Hepatocyte (in vitro differentiated cells): ENCODE results near the gene TRIM32.

Experiments used
- EZH2 ChIP-seq: fragments of 200-600 bp; sonication (generic); IDR thresholded peaks from 2 replicates; pipeline ENCODE4 v1.6.1; 2016; ENCODE audit warnings: antibody characterized with exemption, mild to moderate bottlenecking, borderline replicate concordance
- EZH2phosphoT487 ChIP-seq: fragments of 200-600 bp; sonication (generic); IDR thresholded peaks from one replicate; pipeline ENCODE4 v1.6.1; 2018; ENCODE audit warnings: antibody characterized with exemption, mild to moderate bottlenecking, low read depth, moderate library complexity; ENCODE audit not compliant: unreplicated experiment, severe bottlenecking
- TF ChIP-seq, protein P1 (sequence below): fragments of 200-600 bp; sonication (generic); IDR thresholded peaks from 2 replicates; pipeline ENCODE4 v1.5.1; 2016; ENCODE audit warnings: antibody characterized with exemption, mild to moderate bottlenecking; ENCODE audit not compliant: poor library complexity

- TF ChIP-seq, protein P1, sequence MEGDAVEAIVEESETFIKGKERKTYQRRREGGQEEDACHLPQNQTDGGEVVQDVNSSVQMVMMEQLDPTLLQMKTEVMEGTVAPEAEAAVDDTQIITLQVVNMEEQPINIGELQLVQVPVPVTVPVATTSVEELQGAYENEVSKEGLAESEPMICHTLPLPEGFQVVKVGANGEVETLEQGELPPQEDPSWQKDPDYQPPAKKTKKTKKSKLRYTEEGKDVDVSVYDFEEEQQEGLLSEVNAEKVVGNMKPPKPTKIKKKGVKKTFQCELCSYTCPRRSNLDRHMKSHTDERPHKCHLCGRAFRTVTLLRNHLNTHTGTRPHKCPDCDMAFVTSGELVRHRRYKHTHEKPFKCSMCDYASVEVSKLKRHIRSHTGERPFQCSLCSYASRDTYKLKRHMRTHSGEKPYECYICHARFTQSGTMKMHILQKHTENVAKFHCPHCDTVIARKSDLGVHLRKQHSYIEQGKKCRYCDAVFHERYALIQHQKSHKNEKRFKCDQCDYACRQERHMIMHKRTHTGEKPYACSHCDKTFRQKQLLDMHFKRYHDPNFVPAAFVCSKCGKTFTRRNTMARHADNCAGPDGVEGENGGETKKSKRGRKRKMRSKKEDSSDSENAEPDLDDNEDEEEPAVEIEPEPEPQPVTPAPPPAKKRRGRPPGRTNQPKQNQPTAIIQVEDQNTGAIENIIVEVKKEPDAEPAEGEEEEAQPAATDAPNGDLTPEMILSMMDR = no peak
- no peak for TF ChIP-seq EZH2
- TF ChIP-seq EZH2phosphoT487 = no peak
These were observed 13.7 kb upstream of the TRIM32 start for GRCh38 chr9:116673375-116673774.
